Heart left ventricle (tissue), 13 donors: ENCODE measurements around the gene MED27.

Experiments
- CTCF ChIP-seq, 12 donors: fragments of 200-600 bp; sonication (generic) in 4 of 12; IDR thresholded peaks; one replicate each; pipeline versions ENCODE4 v1.5.0 to v1.8.0; 2018 to 2022; ENCODE audit warnings: antibody characterized with exemption in 12 of 12, mild to moderate bottlenecking in 5 of 12
- POLR2A ChIP-seq, 2 donors: fragments of 450-650 bp; IDR thresholded peaks; one replicate each; pipeline ENCODE4 v1.6.1; 2017; ENCODE audit warnings: antibody characterized with exemption in 2 of 2, mild to moderate bottlenecking in 2 of 2, moderate library complexity in 2 of 2
- donor health status: ischemic (EF 13 %, LVEDD 7.1; RV severe dilation, severe dysfunction).
- donor health status: DM: no; HTN: yes; CAD: no.
- donor health status: DM: no; HTN: no; CAD: no.
- donor health status: ischemic (EF 25% LVEDD 6.9; RV normal size, moderate dysfunction).
- donor health status: ischemic (EF 25% LVEDD 5.7; RV mildly dilated, moderate dysfunction).
- donor health status: ischemic (EF 35%, LVEDD 5.7; RV mildly dilated, moderate dysfunction).
- donor health status: nonischemic (EF 11% LVEDD 7.7; RV severe dilation, severe dysfunction).
- donor health status: DM: yes; HTN: yes; CAD: no.
- donor health status: PGD.
- donor health status: ischemic (EF 29% LVEDD 5.4; RV normal size, mild dysfunction).
- donor health status: nonischemic (EF 23%, LVEDD 6.1; RV moderate dilation, normal function).

- TF ChIP-seq POLR2A (IDR thresholded peaks at IDR 0.05) (no peak), CTCF (IDR thresholded peaks at IDR 0.05) (no peak)
These were observed 254.6 kb downstream of the MED27 start for GRCh38 chr9:131824953-131825495.
